Endodermal cell (in vitro differentiated cells): ENCODE results near the gene ZCCHC14. TPM values are rescaled to one million over a fixed set of nuclear protein-coding genes. Genes with fewer than 3 reads are reported as not detected.

Experiments used
- DNase-seq: peaks from one replicate; pipeline ENCODE4 v3.0.0-alpha.2; 2017
- H3K27ac ChIP-seq: 2 replicates; pipeline ENCODE4 v1.5.1; 2013; ENCODE audit warnings: mild to moderate bottlenecking, low read depth, low read length, moderate library complexity
- H3K27me3 ChIP-seq: 2 replicates; pipeline ENCODE4 v1.6.1; 2013; ENCODE audit warnings: mild to moderate bottlenecking, low read length, moderate library complexity; ENCODE audit not compliant: insufficient read depth, control insufficient read depth, poor library complexity, severe bottlenecking
- H3K36me3 ChIP-seq: 2 replicates; pipeline ENCODE4 v1.7.0; 2013; ENCODE audit warnings: mild to moderate bottlenecking, low read length, moderate library complexity; ENCODE audit not compliant: control insufficient read depth, insufficient read depth
- H3K4me1 ChIP-seq: one replicate; pipeline ENCODE4 v1.7.0; 2013; ENCODE audit warnings: low read length; ENCODE audit not compliant: control insufficient read depth, insufficient read depth
- H3K4me3 ChIP-seq: 2 replicates; pipeline ENCODE4 v1.5.1; 2013; ENCODE audit warnings: mild to moderate bottlenecking, low read length, moderate library complexity
- H3K9ac ChIP-seq: 2 replicates; pipeline ENCODE4 v1.6.1; 2013; ENCODE audit warnings: mild to moderate bottlenecking, low read length, moderate library complexity; ENCODE audit not compliant: poor library complexity, severe bottlenecking; ENCODE audit errors: extremely low read depth
- H3K9me3 ChIP-seq: 2 replicates; pipeline ENCODE4 v1.6.1; 2013; ENCODE audit warnings: mild to moderate bottlenecking, low read length, moderate library complexity; ENCODE audit not compliant: control insufficient read depth
- H3K27ac Mint-ChIP-seq: 2 replicates; pipeline ENCODE4 v1.8.0; 2020; ENCODE audit warnings: mixed read lengths
- H3K27me3 Mint-ChIP-seq: 2 replicates; pipeline ENCODE4 v1.8.0; 2021; ENCODE audit warnings: mild to moderate bottlenecking, mixed read lengths; ENCODE audit not compliant: insufficient read depth
- H3K36me3 Mint-ChIP-seq: 2 replicates; pipeline ENCODE4 v1.8.0; 2020; ENCODE audit warnings: low read depth, mixed read lengths
- H3K4me1 Mint-ChIP-seq: 2 replicates; pipeline ENCODE4 v1.8.0; 2020; ENCODE audit warnings: mixed read lengths
- H3K4me3 Mint-ChIP-seq: 2 replicates; pipeline ENCODE4 v1.8.0; 2020; ENCODE audit warnings: mild to moderate bottlenecking, moderate library complexity, mixed read lengths
- H3K9me3 Mint-ChIP-seq: 2 replicates; pipeline ENCODE4 v1.8.0; 2020; ENCODE audit warnings: mild to moderate bottlenecking, mixed read lengths
- CTCF ChIP-seq: fragments of 200-600 bp; sonication (generic); conservative IDR thresholded peaks from 2 replicates; pipeline ENCODE4 v1.5.0; 2021; ENCODE audit warnings: antibody characterized with exemption, mild to moderate bottlenecking
- WGBS, 2 experiments: methylation state at CpG; one replicate each; pipeline versions ENCODE4 v1.1.5 to v1.1.7; 2013; ENCODE audit warnings: missing lambda C conversion rate in 2 of 2, mixed read lengths in 1 of 2; ENCODE audit not compliant: insufficient coverage in 1 of 2, insufficient read length in 1 of 2; 5-methylcytosine and 5-hydroxymethylcytosine counted together
- total RNA-seq, 2 donors: library from RNA; stranded (reverse); fragmentation: NEBNext Ultra II Directional in 1 of 2; extraction: Animal tissue kit (Norgen Biotek cat#: 25700) in 1 of 2; gene quantifications; 2 replicates in 1 of 2; 3 replicates in 1 of 2; pipeline ENCODE4 v1.2.1, GENCODE V29; 2021

ZCCHC14 gene
- total RNA-seq, 2 donors from 2014 or later: 27.3 to 33.7 TPM

DNA sequence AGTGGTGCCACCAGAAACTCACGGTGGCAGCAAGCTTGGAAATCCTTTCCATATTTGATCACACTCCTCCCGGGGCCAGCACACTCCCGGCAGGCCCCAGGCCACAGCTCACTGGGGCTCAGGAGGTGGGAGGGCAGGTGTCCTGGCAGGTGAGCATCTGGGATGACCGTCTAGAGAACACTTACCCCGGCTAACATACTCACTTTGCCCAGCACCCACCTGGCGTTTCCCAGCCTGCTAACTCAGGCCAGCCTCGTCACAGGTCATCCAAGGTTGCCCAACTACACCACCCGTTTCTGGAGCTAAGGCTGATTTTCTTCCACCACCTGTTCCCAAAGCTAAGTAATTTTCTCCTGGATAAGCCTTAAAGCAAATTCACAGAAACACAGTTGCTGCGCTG, 134.1 kb downstream of the ZCCHC14 start:
- no peaks in the 10 kb centered on the region for H3K4me1 Mint-ChIP-seq
- WGBS, 2 experiments: 88 to 100% methylated on average over 6 to 9 of the region's 9 CpGs
- DNase-seq: no peak
- H3K27ac Mint-ChIP-seq: no peak overlapping the region
- Histone ChIP-seq H3K36me3 (peaks cover 40% of the 10 kb centered on the region), H3K9ac (no peak overlapping the region), H3K9me3 (no peaks in the 10 kb centered on the region), H3K4me3 (no peak overlapping the region), H3K4me1 (no peaks in the 10 kb centered on the region), H3K27ac (no peak overlapping the region), H3K27me3 (no peaks in the 10 kb centered on the region)
- peaks cover 34% of the 10 kb centered on the region for H3K36me3 Mint-ChIP-seq
- no peaks in the 10 kb centered on the region for H3K9me3 Mint-ChIP-seq
- TF ChIP-seq CTCF: no peak
- H3K27me3 Mint-ChIP-seq: no peaks in the 10 kb centered on the region
- no peak overlapping the region for H3K4me3 Mint-ChIP-seq

DNA sequence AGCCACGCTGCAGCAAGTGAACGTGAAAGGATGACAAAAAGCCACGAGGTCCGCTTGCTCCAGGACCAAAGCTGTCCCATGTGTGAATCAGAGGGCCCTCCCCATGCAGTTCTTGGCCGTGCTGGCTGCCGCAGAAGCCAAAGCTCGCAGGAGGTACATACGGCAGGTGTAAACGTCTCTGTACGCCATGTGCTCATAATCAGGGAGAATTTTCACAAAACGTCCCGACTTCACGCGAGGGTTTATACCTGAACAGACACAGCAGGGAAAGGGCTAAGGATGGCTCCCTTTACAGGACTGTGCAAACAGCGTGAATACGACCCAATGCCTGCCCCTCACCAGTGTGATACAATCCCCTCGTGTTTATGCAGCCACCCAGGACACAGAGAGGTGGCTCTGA, 134.6 kb downstream of the ZCCHC14 start:
- Histone ChIP-seq H3K9ac (no peak overlapping the region), H3K36me3 (peaks cover 36% of the 10 kb centered on the region), H3K27ac (no peak overlapping the region), H3K27me3 (no peaks in the 10 kb centered on the region), H3K9me3 (no peaks in the 10 kb centered on the region), H3K4me1 (no peaks in the 10 kb centered on the region), H3K4me3 (no peak overlapping the region)
- H3K4me3 Mint-ChIP-seq: no peak overlapping the region
- WGBS, 2 experiments: 93 to 97% methylated on average over 15 to 17 of the region's 17 CpGs
- TF ChIP-seq CTCF: no peak
- no peaks in the 10 kb centered on the region for H3K27me3 Mint-ChIP-seq
- peaks cover 34% of the 10 kb centered on the region for H3K36me3 Mint-ChIP-seq
- no peak overlapping the region for H3K27ac Mint-ChIP-seq
- no peak for DNase-seq
- H3K9me3 Mint-ChIP-seq: no peaks in the 10 kb centered on the region
- H3K4me1 Mint-ChIP-seq: no peaks in the 10 kb centered on the region

DNA sequence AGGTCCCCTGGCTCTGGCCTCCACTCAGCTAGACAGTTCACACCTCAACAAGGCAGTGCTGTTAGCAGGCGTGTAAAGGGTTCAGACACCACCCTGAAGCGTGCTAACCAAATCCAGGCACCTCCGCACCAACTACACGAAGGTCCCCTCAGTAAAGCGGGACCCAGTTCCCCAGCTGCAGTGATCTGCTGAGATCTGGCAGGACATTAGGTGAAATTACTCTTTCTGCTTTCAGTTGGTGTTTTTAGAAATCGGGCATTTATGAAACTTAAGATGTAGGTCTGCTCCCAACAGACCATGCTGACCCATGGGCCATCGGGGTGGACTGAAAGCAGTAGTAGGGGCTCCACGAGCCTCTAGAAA, 136.4 kb downstream of the ZCCHC14 start:
- Histone ChIP-seq H3K27ac (no peak overlapping the region), H3K4me3 (no peak overlapping the region), H3K9ac (no peak overlapping the region), H3K9me3 (no peaks in the 10 kb centered on the region), H3K36me3 (peaks cover 26% of the 10 kb centered on the region), H3K4me1 (no peaks in the 10 kb centered on the region), H3K27me3 (no peaks in the 10 kb centered on the region)
- TF ChIP-seq CTCF: no peak
- H3K27me3 Mint-ChIP-seq: no peaks in the 10 kb centered on the region
- WGBS, 2 experiments: 96% methylated on average over 8 of the region's 8 CpGs
- no peaks in the 10 kb centered on the region for H3K9me3 Mint-ChIP-seq
- peak overlapping the region; percentile 17 for H3K27ac Mint-ChIP-seq
- peaks cover 33% of the 10 kb centered on the region for H3K36me3 Mint-ChIP-seq
- no peak overlapping the region for H3K4me3 Mint-ChIP-seq
- H3K4me1 Mint-ChIP-seq: no peaks in the 10 kb centered on the region
- no peak for DNase-seq

Other genes with a start within 250 kb of the ZCCHC14 start
- 1 to 10 TPM; 6.4 to 7.8 TPM for gene C16orf95, start 175.6 kb downstream of the ZCCHC14 start, total RNA-seq
- gene FBXO31, start 109.2 kb downstream of the ZCCHC14 start, total RNA-seq: 10 to 100 TPM; 18.6 to 22.1 TPM
- 10 to 100 TPM; 56.4 to 62.4 TPM for gene MAP1LC3B, start 100.7 kb downstream of the ZCCHC14 start, total RNA-seq
- gene JPH3, start 109.5 kb upstream of the ZCCHC14 start, total RNA-seq: 10 to 100 TPM; 37.0 to 39.1 TPM